Stromal cell of bone marrow (primary cell): ENCODE data around the gene MMGT1.

Experiments
- DNase-seq: peaks from one replicate; pipeline ENCODE4 v3.0.0-alpha.2; 2012; ENCODE audit warnings: low read depth

The MMGT1 gene

DNA sequence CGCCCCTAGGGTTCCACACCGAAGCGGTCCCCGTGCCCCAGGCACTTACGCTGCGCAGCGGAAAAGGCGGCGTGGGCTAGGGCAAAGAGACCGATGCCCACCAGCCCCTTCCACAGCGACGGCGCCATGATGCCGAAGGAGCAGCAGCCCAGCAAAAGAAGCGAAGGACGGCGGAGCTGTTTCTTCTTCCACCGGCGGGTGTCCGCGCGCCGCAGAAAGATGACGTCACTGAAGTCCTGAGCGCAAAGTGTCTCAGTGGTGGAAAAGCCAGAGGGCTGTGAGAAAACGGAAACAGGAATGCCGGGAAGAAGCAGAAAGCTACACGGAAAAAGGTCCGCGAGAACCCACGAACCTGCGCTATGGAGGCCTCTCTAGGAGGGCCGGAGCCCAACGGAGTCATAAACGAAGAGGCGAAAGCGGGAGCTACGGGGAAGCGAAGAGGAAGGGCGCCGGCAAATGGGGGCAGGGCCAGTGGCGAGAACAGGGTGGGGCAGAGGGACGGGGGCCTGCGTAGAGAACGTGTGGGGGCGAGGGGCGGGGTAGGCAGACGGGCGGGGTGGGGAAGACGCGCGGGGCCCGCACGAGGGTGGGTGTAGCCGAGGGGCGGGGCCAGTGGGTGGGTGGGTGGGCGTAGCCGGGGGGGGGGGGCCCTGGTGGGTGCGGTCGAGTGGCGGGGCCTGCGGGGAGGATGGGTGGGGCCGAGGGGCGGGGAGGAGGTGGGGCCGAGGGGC, at the start of gene MMGT1:
TSS of gene MMGT1 (minus strand) at position 441 of the 731 bp plus-strand sequence. CDS start at position 128, 313 bp downstream.
- peak; percentile 67 for DNase-seq

DNA sequence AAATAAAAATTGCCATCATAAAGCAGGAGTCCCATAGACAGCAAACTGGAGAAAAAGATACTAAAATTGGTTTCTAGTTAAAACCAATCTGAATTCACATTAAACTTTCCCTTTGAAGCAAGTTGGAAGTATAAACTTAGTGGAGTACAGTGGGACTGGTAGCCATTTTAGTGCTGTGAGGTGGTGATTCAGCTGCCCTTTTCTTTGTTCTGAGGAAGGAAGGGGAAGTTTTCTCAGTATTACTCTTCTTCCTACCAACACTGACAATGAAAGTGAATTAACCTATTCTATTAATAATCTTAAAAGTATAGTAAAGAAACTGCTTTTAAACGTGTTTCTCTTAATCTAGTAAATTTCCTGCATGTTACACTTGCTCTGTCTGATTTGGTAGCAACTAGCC, 48.1 kb upstream of the MMGT1 start:
- no peak for DNase-seq

DNA sequence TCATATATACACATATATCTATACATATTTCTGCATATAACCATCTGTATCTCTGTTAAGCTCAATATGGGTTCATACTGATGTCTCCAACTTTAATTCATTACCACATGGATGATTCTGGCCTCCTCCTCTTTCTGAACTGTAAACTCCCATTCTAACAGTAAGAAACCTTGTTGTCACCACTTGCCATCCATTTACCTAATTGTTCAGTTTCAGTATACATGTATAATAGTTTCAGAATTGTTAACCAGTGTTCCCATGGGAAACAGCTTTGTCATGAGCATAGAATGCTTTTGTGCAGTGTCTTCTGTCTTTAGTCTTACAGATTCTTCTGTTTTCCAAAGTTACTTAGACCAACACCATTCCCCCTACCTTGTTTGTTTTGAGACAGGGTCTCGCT, 47.4 kb upstream of the MMGT1 start:
- no peak for DNase-seq

DNA sequence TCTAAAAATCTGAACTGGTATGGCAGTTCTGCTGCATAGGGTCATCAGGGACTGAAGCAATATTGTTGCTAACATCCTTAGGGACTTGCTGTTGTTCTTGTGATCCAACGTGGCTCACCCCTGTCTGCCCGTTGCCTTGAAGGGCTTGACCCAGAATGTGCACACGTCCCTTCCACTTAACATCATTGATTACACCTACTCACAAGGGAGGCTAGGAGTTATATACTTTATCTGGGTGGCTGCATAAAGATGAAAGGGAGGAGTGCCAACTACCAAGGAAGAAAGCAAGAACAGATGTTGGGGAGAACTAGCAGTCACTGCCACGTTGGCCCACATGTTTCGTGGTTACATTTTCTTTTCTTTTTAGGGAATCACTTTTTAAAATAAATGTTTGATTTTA, 45.4 kb upstream of the MMGT1 start:
- no peak for DNase-seq

DNA sequence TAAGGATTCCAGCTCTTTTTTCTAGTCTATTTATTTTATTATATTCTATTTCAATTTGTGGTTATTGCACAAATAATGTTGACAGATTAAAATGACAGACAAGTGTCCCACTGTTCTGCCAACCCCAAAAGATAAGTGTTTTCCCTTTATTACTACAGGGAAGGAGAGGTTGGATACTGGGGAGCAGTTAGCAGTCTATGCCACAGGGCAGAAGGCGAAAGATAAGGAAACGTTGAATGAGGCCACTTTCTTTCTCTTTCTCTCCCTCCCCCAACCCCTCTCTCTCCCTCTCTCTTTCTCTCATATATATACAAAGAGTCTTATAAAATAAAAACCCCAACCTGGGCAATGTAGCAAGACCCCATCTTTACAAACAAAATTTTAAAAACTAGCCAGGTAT, 43.1 kb upstream of the MMGT1 start:
- DNase-seq: no peak

DNA sequence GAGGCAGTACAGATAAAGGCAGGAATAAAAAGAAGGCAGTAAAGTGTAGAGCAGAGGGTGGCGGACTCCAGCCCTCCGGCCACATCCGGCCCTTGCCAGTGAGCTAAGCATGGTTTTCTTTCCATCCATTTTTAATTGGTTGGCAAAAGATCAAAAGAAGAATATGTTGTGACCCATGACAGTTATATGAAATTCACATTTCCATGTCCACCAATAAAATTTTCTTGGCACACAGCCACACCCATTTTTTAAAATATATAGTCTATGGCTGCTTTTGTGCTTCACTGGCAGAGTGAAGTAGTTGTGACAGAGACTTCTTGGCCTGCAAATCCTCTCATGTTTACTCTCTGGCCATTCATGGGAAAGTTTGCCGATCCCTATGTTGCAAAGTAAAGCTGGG, 41.2 kb upstream of the MMGT1 start:
- DNase-seq: no peak

DNA sequence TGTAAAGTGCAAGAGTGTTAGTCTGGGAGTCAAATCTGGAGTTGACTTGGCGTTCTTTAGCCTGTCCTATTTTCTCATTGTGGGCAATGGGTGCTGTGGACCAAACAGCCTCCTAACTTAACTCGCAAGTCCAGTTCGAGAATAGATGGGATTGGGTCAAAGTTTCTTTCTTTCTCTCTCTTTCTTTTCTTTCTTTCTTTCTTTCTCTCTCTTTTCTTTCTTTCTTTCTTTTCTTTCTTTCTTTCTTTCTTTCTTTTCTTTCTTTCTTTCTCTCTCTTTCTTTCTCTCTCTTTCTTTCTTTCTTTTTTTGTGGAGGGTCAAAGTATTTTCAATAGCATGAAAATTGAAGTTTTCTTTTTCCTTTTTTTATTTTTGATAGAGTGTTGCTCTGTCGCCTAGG, 14.5 kb upstream of the MMGT1 start:
- DNase-seq: no peak

DNA sequence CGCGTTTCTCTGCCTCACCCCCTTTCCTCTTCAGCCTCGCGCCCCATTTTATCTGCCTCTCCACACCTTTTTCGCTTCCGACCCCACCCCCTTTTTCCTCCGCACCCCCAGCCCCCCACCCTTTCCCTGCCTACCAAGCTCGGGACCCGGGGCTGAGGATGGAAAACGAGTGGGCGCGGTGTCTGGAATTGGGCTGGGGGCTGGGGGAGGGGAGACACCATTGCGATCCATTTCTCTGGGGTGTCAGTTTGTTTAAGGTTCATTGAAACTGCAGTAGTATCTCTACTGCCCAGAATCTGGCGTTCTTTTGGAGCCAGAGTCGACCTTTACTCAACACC, 12.2 kb upstream of the MMGT1 start:
- DNase-seq: no peak

DNA sequence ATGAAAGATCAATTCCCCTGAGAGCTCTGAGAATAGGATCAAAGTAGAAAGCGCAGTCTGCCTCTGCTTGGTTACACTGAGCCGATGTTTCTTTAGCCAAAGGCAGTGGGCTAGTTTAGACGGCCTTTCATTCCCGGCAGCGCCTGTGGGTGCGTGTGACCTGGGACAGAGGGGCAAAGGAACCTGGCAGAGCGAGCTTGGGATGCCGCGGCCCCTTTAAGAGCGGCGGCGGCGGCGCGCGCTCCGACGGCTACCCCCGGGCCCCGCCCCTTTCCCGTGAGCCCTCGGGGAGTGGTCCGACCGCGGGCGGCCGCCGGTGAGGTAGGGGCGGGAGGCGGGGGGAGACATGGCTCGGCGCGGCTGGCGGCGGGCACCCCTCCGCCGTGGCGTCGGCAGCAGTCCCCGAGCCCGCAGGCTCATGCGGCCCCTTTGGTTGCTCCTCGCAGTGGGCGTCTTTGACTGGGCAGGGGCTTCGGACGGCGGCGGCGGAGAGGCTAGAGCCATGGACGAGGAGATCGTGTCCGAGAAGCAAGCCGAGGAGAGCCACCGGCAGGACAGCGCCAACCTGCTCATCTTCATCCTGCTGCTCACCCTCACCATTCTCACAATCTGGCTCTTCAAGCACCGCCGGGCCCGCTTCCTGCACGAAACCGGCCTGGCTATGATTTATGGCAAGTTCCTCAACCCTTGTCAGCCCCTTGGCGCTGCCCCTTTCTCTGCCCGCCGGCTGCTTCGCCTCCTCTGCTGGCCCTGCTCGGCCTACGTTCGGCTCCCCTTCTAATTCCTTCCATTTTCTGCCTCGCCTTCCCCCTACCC, 11.6 kb upstream of the MMGT1 start, which contains the start of gene SLC9A6:
TSS of gene SLC9A6 (plus strand) at position 279 of the 816 bp plus-strand sequence. CDS start at position 503, 224 bp downstream.
- no peak for DNase-seq

DNA sequence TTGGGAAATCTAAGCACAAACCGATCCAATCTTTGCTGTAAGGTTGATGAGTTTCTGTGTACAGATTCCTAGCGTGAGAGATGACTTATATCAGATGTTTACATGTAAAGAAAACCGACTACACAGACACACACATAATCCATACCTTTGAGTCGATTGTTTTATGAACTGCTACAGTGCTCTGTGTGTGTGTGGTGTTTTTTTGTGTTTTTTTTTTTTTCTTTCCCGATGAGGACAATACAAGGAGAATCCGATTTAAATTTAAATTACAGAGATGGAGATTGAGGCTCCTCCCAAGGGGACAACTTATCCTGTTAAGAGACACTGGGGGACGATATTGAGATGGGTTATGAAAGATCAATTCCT, 11.0 kb upstream of the MMGT1 start:
- DNase-seq: no peak

DNA sequence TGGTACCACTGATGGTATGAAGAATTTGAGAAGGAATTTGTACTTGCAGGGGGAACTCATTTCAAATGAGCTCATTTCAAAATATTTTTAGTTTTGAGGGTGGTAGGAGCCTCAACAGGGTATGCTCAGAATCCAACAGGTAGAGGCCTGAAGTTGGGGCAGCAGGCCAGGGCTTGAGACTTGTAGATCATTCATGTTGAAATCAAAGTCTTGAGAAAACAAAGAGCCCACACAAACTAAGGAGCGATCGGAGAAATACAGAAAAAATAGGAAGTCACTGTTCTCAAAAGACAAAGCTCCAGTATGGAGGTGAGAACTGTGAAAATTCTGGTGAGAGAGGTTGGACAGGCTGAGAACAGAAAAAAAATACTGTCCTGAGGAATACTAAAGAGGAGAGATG, 10.5 kb upstream of the MMGT1 start:
- no peak for DNase-seq

DNA sequence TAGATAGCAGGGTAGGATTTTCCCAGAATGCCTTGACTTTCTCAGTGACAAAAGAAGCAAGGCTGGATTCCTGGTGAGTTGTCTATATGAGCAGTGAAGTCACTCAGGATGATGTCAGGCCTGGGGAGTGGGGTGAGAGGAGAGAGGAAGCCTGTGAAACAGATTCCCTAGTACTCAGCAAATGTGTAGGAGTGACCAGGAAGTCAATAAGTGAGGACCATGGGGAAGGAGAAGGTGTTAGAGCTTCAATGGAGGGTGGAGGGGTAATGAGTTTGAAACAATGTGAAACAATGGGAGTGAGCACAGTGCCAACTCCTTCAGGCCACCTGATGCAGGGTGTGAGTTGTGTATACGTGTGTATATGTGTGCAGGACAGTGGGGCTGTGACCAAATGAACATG, 9.1 kb upstream of the MMGT1 start:
- no peak for DNase-seq

DNA sequence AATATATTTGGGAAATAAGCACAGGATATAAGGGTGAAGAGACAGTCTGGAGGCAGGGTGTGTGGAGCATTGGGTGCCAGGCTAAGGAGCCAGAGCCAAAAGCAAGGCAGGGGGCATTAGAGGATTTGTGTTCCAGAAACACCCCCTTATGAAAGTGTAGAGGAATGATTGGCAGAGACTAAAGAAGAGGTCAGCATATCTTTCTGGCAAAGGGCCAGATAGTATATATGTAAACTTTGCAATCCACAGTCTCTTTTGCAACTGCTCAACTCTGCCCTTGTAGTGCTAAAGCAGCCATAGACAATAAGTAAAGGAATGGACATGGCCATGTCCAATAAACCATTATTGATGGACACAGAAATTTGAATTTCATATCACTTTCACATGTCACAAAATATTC, 7.9 kb upstream of the MMGT1 start:
- no peak for DNase-seq

DNA sequence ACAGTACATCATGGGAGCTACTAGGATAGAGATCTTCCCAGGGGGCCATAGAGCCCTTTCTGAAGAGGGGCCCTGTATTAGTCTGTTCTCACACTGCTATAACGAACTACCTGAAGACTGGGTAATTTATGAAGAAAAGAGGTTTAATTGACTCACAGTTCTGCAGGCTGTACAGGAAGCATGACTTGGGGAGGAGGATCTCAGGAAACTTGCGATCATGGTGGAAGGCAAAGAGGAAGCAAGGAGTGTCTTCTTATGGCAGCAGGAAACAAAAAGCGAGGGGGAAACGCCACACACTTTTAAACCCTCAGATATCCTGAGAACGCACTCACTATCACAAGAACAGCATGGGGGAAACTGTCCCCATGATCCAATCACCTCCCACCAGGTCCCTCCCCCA, 7.2 kb upstream of the MMGT1 start:
- DNase-seq: no peak

DNA sequence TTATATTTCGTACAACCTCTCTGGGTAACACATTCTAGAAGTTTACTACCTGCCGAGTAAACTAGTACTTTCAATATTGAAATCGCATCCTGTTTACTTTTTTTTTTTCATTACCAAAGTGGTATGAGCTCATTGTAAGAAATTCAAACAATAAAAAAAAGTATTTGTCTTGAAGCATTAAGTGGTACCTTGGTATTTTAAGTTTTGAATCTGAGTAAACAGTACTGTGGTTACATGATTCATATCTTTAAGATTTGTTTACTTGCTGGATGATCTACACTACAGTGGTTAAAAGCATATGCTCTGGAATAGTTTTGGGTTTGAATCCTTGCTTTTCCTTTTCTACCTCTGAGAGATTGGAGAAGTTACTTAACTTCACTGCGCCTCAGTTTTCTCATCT, 3.8 kb upstream of the MMGT1 start:
- DNase-seq: no peak

DNA sequence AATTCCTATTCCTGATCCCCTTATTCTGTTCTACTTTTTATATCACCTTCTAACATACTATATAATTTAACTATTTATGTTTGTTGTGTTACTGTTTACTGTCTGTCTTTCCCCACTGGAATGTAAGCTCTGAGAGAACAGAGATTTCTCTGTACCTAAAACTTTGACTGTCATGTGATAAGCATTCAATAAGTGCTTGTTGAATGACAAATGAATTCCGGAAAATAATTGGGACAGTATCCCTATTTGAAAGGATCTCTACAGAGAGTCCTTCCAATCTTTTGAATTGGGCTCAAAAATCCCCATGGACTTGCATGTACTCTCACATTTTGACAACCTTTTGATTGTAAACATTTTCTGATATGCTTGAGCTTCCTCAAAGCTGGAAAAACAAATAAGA, 1.6 kb upstream of the MMGT1 start:
- DNase-seq: no peak

DNA sequence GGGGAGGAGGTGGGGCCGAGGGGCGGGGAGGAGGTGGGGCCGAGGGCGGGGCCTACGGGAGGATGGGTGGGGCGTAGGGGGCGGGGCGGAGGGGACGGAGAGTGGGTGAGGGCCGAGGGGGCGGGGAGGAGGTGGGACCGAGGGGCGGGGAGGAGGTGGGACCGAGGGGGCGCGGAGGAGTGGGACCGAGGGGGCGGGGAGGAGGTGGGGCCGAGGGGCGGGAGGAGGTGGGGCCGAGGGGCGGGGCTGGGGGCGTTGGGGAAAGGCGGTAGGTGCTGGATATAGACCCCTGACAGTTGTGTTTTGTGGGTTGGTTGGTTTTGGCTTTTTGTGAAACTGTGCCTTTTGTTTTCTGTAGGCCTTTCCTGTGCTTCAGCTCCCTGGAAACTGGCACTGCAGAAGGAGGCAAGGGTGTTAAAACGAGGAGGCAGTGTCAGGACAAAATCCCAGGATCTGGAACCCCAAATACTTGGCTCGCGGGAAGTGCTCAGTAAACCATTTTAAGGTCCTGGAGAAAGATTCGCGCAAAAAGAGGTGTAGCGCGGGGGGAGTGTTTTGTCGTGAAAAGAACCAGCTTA, 580 bp upstream of the MMGT1 start:
- peak; percentile 30 for DNase-seq

DNA sequence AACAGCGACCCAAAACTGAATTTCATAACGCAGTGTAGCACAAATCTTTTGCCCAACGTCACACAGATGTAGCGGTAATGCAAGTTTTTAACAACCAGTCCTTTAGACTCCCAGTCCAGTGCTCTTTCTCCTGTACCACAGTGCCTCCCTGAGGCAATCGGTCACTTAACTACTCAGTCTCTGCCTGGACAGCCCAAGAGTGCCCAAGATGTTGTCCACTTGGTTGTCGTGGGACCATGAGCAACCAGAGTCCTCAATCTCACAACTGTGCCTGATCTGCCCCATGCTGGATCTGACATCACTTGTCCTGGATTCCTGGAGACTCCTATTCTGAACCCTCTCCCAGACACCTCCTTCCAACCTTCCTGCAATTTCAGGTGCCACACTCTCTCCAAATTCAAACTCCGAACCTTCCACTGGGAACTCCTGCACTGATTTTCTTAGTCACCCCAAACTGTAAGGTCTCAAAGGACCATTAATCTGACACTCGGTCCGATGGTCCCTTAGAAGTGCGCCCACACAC, 702 bp downstream of the MMGT1 start:
- no peak for DNase-seq

DNA sequence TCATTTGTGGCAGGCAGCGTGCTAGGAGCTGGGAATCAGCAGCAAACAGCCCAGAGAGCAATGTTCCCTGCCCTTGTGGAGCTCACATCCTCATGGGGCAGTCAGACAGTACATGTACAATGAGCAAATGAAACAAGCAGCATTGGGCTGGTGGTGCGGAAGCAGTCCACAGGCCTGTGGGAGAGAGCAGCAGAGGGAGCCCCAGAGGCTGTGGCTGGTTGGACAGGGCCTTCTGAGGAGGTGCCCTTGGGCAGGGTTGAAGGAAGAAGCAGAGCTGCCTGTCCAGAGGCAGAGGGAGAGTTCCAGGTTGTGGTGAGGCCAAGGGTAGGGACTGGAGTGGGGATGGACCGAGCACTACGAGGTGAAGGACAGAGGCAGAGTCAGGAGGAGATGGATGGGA, 22.5 kb downstream of the MMGT1 start:
- no peak for DNase-seq

DNA sequence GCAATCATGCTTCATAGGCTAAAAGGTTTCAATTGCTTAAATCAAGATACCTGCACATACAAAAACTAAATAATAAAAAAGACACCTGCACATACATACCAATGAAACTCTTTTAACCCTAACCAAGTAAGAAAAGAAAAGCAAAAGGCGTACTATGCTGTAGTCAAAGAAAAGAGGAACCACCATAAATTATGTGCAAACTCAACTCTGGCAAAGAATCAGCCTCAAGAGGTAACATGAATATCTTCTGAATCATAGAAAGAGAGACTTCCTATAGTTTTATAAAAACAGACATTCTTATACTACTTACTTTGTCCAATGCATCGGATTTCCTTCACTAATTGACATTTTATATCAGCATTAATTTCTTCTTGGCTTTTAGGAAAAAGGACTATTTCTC, 29.3 kb downstream of the MMGT1 start:
- no peak for DNase-seq

DNA sequence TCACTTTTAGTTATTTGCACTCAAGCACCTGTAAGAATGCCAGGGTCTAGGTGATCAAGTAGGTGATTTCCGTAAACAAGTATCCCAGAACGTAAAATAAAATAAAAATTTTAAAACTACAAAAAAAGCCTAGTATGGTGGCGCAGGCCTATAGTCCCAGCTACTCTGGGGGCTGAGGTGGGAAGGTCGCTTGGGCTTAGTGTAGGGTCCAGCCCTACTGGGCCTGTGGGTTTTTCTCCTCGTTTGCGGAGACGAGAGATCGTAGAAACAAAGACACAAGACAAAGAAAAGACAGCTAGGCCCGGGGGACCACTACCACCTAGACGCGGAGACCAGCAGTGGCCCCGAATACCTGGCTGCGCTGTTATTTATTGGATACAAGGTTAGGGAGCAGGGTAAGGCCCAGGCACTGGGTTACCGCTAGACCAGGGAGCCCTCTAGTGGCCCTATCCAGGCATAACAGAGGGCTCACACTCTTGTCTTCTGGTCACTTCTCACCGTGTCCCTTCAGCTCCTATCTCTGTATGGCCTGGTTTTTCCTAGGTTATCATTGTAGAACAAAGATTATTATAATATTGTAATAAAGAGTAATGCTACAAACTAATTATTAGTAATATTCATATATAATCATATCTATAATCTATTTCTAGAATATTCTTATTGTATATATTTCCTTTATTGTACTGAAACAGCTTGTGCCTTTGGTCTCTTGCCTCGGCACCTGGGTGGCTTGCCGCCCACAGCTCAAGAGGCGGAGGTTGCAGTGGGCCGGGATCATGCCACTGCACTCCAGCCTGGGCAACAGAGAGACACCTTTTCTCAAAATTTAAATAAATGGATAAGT, 41.9 kb downstream of the MMGT1 start:
- DNase-seq: peak; percentile 11

DNA sequence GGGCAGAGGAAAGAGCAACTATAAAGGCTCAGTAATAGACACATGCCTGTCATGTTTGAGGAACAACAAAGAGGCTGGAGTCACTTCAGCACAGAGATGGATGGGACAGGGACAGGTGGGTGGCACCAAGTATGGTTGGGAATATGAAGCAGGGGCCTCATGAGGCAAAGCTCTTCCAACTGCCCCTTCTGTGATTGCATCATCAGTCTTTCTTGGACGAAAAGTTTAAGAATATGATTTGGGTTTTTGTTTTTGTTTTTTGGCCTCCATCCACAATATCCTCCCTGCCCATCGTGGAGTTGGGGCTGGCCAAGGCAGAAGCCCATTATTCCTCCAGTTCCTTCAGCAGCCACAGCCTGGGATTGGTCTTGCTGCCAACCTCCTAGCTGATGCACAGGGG, 45.9 kb downstream of the MMGT1 start:
- no peak for DNase-seq
